COLO668 (cell line): ENCODE results near the gene ZNF778.
A peak's percentile ranks its signal among the peaks of the same experiment; 100 is the strongest.

Experiments
- DNase-seq: peaks from one replicate; lab custom pipeline; 2025; ENCODE audit not compliant: unreplicated experiment; lab: John Stamatoyannopoulos, UW

Gene ZNF778

DNA sequence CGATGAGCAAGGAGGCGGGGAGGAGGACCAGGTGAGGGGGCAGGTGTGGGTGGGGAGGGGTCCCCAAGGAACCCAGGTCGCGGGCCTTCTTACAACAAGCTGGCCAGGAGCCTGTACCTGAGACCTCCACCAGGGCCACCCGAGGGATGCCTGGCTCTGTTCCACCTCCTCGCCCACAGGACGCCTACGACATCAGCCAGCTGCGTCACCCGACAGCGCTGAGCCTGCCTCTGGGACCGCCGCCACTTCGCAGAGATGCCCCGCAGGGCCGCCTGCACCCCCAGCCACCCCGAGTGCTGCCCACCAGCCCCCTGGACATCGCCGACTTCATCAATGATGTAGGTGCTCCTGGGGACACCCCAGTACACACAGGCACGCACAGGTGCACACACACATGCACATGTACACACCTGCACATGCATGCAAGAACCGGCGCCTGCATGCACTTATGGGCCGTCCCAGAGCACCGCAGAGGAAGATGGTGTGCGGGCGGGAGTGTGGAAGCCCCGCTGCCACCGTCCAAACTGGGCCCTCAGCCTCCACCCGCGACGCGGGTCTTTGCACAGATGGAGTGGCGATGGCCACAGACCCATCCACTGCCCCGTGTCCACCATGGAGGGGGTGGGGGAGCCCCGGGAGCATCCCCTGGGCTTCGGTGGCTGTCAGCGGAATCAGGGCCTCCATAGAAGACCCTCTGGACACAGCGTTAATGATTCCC lies 23.8 kb upstream of the ZNF778 start:
- no peak for DNase-seq

DNA sequence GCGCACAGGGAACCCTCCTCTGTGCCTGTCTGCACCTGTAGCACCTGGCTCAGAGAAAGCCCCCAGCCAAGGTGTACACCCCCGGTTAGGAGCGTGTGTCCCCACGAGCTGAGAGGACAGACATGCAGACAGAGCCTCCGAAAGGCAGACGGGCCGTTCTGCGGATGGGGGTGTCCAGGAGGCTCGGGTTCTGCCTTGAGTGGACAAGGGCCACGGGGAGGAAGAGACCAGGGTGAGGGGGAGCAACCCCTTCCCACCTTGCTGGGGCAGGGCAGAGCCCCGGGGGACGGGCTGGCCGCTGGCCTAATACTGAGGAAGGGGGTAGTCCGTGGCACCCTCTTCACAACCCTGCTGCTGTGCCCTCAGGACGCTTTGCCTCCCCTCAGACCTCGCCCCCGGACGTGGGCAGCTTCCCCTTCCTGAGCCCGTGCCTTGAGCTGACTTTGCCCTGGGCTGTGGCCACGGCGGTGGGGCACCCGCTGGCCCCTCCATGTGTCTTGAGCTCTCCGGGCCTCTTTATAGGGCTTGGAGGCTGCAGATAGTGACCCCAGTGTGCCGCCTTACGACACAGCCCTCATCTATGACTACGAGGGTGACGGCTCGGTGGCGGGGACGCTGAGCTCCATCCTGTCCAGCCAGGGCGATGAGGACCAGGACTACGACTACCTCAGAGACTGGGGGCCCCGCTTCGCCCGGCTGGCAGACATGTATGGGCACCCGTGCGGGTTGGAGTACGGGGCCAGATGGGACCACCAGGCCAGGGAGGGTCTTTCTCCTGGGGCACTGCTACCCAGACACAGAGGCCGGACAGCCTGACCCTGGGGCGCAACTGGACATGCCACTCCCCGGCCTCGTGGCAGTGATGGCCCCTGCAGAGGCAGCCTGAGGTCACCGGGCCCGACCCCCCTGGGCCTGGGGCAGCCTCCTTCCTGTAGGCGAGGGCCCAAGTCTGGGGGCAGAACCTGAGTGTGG lies 22.9 kb upstream of the ZNF778 start:
- no peak for DNase-seq

DNA sequence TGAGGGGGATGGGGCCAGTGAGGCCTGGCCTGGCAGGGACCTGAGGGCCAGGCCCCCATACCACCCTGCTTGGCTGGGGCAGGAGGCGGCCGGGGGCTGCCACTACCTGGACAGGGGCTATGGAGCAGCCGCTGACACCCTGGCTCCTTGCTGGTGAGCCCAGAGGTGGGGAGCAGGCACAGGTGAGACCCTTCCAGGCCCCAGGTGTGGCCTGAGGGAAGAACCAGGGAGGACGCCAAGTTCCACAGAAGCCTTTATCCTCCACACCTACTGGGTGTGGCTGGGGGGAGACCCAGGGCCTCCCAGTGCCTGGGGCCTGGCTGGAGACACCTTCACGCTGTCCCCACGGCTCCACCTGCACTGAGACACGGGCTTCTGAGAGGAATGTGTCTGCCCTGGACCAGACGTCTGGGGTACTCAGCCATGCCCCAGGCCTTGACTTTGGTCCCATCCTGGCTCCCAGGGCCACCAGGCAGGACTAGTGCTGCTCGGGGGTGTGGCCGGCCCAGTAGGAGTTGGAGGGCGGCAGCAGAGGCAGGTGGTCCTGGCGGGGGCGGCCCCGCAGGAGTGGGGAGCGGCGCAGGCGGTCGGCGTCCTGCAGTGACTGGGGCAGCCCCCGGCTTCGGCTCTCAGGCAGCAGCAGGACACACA lies 21.9 kb upstream of the ZNF778 start:
- DNase-seq = no peak

DNA sequence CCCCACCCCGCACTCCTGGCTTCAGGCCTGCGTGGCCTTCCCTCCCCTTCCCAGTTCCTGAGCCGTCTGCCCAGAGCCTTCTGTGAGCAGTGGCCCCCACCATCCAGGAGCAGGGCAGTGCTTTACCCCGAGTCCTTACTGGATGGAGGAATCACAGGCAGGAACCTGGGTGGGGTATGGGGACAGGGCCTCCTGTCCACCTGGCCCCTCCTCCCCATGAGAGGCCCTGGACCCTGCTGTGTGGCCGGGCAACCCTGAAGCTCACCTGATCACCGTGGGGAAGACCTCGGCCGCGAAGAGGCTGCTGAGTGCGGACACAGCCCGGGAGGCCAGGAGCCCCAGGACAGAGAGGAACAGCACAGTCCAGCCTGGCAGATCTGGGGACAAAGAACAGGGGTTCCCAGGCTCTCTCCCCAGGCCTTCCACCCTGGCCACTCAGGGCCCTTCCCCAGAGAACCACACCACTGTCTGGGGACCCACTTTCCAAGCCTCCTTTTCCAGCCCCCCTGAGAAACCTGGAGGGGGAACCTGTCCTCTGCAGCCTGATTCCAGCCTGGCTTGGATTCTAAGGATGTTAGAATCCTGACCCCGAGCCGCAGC lies 20.4 kb upstream of the ZNF778 start:
- DNase-seq = no peak

DNA sequence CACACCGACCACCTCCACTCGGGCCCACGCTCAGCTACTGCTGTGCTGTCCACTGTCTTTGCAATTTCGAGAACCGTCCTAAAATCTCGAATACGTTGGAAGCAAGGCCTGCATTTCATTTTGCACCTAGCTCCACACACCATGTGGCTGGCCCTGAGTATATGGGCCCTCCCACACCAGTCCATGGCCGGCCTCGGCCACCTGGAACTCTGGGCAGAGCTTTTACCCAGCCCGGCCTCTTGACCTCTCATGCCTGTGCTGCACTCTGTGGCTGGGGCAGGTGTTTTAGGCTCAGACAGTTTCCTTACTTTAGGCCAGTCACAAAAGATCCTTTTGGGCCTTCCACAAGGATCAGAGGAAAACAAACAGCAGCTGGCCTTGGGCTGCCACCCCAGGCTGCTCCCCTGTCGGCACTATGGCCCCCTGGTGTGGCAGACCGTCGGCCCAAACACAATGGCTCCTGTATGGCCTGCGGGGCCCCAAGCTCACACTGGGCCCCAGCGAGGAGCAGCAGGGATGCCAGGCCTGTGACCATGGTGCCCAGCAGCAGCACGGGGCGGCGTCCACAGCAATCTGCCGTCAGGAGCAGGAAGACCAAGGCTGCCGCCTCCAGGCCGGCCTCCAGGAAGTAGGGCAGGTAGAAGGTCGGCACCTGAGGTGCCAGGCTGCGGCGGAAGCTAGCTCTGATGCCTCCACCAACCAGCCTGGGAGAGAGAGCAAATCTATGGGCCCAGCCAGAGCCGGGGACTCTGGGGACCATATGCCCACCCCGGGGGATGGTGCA lies 19.7 kb upstream of the ZNF778 start:
- DNase-seq = peak; percentile 41

DNA sequence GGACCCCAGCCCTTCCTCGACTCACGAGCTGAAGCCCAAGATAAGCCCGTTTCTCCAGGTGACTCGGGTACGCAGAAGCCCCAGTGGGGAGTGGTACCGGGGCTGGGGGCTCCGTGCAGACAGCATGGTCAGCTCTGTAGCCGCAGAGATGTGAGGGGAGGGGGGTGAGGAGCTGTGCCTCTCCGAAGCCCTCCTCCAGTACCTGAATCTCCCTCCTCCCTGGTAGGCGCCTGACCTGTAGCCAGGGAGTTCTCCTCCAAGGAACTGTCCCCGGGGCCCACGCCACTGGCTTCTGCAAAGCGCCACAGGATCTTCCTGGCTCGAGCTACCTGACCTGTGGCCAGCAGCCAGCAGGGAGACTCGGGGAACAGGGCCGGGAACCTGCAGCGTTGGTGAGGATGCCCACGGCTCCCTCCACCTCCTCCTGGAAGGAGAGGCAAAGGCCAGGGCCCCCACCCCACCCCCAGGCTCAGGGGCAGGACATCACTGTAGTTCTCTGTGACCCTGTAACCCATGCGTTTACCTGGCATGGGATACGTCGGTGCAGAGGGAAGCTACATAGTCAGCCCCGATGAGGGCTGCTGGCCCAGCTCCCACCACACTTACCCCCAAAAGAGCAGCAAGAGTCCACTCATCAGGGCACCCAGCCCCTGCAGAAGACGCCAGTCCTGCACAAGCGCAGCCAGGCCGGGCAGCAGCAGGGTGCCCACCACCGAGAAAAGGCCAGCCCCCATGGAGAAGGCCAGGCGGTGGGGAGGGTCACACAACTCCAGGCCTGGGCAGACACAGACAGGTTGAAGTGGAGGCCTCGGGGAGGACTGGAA lies 18.9 kb upstream of the ZNF778 start:
- no peak for DNase-seq

DNA sequence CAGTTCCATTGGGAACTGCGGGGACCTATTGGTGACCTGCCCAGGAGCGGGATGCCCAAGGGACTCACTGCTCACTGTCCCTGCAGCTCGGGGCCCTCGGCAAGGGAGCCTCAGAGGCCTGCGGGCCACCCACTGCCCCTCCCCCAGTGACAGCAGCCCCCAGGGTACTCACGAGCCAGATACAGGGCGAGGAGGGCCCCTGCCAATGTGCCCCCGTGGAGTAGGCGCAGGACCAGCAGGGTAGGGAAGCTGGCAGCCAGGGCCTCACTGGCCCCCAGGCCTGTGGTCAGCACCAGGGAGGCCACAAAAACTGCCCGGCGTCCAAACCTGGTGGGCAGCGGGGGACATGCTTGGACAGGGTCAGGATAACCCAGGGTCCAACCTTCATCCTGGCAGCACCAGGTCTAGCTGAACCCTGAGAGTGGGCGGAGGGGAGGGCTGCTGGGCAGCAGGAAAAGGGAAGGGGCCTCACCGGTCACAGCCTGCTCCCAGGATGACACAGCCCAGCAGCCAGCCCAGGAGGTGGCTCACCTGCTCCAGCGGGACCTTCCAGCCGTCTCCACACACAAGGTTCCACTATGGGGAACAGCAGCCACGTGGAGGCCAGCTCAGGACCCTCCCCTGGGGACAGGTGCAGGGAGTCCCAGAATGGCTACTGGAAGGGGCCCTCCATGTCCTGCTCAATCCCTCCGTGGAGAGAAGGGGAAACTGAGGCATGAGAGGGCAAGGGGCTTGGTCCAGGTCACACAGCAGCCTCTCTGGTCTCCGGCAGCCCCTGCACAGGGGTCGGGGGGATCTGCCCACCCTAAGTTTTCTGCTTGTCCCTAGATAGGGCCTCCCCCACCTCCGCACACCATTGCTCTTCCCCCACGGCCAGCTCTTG lies 18.0 kb upstream of the ZNF778 start:
- no peak for DNase-seq

DNA sequence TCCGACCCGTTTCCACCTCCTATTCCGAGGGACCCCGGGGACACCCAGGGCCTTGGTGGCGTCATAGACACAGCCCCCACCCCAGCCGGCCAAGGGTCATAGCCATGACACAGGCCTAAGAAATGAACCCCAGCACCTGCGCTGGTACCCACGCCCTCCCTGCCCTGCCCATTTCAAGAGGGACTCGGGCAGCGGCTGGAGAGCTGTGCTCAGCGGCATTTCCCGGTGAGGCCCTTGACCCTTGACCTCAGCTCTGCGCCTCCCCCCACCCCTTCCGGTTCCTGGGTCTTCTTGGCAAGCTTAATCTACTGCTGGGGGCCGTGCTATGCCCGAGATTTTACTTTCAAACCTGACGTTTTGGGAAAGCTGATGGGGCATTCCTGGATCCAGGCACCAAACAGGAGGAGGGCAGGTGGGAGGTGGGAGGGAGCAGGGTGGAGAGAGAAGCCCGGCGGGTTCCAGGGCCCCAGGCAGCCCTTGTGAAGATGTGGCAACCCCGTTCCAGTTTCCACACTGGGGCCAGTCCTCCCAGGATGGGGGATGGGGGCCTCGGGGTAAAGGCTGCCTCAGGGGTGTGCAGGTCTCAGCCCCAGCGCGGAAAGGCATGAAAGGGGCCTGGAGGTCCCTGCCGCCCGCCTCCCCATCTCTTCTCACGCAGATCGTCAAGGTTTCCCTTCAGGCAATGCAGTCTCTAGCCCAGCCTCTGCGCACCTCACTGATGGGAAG lies 17.2 kb upstream of the ZNF778 start, which contains the start of gene SLC22A31:
SLC22A31 (minus strand) TSS at position 414 of the 726 bp plus-strand sequence; CDS start at position 378, 36 bp downstream.
- peak; percentile 57 for DNase-seq

DNA sequence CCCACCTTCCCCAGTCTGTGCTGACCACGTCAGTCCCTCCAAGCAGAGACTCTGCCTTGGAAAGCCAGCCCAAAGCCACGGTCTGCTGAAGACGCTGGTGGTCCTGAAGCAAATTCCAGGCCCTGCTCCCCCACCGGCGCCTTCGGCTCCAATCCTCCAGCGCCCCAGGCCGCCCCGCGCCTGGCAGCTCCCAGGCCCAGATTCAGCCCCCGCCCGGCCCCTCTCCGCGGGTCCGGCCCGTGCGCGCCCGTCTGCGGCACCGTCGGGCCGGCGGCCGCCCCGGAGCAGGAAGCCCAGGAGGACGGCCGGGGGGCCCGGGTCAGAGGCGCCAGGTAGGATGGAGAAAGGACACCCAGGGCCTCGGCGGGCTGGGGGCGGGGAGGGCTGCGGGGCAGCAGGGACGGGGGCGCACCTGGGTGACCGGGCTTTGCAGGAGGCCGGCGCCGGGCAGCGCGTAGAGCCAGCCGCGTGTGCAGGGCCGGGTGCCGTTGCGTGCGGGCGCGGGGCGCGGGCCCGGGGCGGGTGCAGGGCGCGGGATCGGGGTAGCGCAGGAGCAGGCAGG lies 16.6 kb upstream of the ZNF778 start:
- DNase-seq = no peak

DNA sequence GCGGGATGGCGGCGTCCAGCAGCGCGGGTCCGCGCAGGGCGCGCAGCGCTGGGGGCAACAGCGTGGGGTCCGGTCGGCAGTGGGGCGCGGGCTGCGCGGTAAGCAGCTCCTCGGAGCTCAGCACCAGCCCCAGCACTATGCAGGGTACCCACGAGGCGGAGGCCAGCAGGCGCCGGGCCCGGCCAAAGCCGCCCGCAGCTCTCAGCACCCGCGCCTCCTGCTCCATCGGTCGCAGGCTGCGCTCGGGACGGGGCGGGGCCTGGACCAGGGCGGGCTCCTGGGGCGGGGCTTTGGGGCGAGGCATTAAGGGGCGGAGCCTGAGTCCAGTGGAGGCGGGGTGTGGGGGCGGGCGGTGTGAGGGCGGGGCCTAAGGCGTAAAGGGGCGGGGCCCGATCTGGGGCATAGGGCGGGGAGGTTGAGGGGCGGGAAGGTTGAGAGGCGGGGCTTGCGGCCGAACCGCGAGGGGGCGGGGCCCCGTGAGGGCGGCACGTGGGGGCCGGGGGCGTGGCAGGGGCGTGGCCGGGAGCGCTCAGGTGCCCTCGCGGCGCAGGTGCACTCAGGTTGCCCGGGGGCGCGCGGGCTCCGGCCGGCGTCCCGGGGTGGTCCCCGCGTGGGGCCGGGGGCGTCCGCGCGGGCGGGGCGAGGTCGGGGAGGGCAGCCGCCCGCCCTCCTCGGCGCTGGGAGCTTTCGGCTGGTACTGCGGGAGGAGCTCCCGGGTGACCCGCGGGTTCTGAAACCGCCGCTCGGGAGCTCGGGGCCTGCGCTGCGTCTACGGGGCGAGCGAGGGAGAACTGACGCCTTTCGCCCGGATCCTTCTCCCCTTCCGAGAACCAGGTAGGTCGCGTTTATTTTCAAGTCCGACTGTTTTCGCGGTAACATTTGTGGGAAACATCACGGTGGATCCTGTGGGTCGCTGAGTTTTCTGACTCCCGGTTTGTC lies 15.8 kb upstream of the ZNF778 start:
- peak; percentile 90 for DNase-seq

DNA sequence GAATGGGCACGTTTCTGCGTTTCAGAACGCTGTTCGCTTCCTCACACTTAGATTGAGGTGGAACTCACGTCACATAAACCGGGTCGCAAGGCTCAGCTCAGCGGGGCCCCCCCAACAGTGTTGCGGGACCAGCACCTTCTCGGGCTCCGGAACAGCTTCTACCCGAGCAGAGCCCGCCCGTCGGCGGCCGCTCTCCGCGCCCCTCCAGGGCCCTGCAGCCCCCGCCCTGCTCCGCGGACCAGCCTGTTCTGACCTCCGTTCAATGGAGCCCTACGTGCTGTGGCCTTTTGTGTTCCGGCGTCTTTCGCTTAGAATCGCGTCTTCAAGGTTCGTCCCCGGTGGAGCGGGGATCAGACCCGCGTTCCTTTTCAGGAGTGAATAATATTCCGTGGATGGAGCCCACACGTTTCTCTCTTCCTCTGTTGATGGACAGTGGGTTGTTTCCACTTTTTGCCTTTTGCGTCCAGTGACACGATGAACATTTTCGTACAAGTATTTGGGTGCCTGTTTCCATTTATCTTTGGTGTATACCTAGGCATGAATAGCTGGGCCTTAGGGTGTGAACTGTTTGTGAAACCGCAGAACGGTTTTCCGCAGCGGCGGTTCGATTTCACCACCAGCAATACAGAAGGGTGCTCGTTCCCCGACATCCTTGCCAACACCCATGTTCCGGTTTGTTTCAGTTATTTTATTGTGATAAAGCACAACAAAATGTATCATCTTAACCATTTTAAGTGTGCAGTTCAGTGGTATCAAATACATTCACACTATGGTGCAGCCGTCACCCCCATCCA lies 14.9 kb upstream of the ZNF778 start:
- no peak for DNase-seq

DNA sequence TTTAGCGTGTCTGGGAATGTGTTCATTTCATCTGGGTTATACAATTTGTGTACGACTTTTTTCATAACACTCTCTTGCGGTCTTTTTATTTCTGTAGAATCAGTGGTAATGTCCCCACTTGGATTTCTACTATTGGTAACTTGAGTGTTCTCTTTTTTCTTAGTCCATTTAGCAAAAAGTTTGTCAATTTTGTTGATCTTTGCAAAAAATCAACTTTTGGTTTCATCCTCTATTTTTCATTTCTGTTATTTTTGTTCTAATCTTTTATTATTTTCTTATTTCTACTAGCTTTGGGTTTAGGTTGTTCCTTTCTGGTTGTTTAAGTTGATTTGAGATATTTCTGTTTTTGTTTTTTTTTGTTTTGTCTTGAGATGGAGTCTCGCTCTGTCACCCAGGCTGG lies 9.5 kb upstream of the ZNF778 start:
- DNase-seq = no peak

DNA sequence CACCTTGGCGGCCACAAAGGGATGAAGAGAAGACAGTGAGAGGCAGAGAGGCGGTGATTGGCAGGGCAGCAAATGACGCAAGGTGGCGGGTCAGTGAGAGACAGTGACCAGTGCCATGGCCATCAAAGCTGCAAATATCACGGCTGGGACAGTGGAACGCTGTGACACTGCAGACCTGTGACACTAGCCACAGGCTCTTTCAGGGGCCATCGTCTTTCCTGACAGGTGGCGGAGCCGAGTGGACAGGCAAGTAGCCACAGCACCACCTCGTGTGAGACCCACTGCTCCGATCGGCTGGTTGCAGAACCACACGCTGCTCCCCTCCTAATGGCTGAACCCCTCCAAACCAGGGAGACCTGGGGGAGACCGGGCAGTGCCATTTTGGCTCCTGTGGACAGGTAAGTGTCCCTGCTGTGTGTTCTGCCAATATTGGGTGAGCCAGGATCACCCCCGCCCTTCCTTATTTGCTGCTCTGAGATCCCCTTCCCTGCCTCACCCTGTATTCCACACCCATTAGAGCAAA lies 7.9 kb upstream of the ZNF778 start:
- DNase-seq = no peak

DNA sequence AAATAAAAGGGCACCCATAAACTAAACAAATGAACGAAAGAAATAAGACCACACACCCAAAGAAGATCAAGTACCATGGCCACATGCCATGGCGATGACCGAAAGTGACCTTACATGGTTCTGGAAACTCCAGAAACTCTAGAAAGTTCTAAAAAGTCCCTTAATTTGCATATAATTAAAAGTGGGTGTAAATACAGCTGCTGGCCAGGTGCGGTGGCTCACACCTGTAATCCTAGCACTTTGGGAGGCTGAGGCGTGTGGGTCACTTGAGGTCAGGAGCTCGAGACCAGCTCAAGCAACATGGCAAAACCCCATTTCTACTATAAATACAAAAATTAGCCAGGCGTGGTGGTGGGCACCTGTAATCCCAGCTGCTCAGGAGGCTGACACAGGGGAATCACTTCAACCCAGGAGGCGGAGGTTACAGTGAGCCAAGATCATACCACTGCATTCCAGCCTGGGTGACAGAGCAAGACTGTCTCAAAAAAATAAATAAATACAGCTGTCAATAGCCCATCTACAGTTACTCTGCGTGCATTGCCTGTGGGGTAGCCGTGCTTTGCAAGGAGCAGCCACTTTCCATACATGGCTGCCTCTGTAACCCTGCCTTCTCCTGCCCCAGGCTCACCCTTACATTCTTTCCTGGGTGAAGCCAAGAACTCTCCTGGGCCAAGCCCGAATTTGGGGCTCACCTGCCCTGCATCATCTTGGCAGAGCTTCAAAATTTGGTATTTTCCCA lies 7.2 kb upstream of the ZNF778 start:
- no peak for DNase-seq
